Regular cardiac myocyte (primary cell): ENCODE results near the gene OR2J2. TPM values are rescaled to one million over a fixed set of nuclear protein-coding genes. Genes with fewer than 3 reads are reported as not detected.

ENCODE experiments used
- total RNA-seq: library from RNA; depleted of rRNA; stranded (reverse); fragments of >200 nt; gene quantifications from 2 replicates; pipeline ENCODE4 v1.2.3, GENCODE V29; 2014

OR2J2 gene
- total RNA-seq, result not detected in 2 replicates

GRCh38 chr6:29170607-29171006, at the start of gene OR2J2:
Gene OR2J2, plus strand, starts transcription at chr6:29170907. Its CDS starts 2,729 bp downstream, at chr6:29173636.

Other genes with a start within 250 kb of the OR2J2 start
- 47.0 and 50.2 TPM in 2 replicates for gene TRIM27, start 246.9 kb upstream of the OR2J2 start, total RNA-seq
- gene ZNF311, start 165.6 kb upstream of the OR2J2 start, total RNA-seq, result 0.96 and 2.3 TPM in 2 replicates
- gene OR2W1, start 125.7 kb upstream of the OR2J2 start, total RNA-seq, result not detected in 2 replicates
- gene OR2B3, start 83.6 kb upstream of the OR2J2 start, total RNA-seq, result not detected in 2 replicates
- gene OR2J1, start 71.4 kb upstream of the OR2J2 start, total RNA-seq, result not detected in 2 replicates
- not detected in 2 replicates for gene OR2J3, start 62.8 kb upstream of the OR2J2 start, total RNA-seq
- gene OR14J1, start 130.8 kb downstream of the OR2J2 start, total RNA-seq, result not detected in 2 replicates
- not detected in 2 replicates for gene OR5V1, start 198.0 kb downstream of the OR2J2 start, total RNA-seq
- gene OR12D3, start 204.4 kb downstream of the OR2J2 start, total RNA-seq, result not detected in 2 replicates
- gene OR12D2, start 224.7 kb downstream of the OR2J2 start, total RNA-seq, result not detected in 2 replicates
- gene OR12D1, start 244.0 kb downstream of the OR2J2 start, total RNA-seq, result not detected in 2 replicates